ENCODE data around the gene DCP1A. TPM values are rescaled to one million over a fixed set of nuclear protein-coding genes. Genes with fewer than 3 reads are reported as not detected.

The DCP1A gene
- total RNA-seq, 1 donor from 2014 or later: 25.0 TPM

DNA sequence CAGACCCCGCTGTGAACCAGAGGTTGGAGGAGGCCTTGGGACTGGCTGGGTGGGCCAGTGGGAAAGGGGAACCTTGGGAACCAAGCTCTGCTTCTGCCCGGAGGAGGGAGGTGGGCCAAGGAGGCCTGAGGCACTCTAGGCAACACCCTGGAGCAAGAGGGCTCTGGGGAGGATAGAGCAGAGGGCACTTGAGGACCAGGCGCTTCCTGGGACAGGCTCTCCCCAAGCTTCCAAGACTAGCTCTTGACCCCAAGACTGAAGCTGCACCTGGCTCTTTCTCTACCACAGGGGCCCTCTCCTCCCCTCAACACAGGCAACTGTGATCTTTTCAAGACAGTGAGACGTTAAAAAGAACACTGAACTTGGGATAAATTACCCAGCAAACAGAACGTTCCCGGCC, 111.8 kb downstream of the DCP1A start:
- Histone ChIP-seq H3K4me2 (ENCODE audit: low read length) (no peak overlapping the region), H3K4me1 (ENCODE audit: insufficient read depth, low read length) (peaks cover 46% of the 10 kb centered on the region), H3K36me3 (ENCODE audit: insufficient read depth, low read length) (peaks cover 41% of the 10 kb centered on the region), H2AFZ (ENCODE audit: low read depth, low read length) (no peak overlapping the region), H3K4me3 (ENCODE audit: insufficient read depth, low read depth, low read length) (no peak overlapping the region), H3K9ac (ENCODE audit: low read length) (peak overlapping the region; percentile 71), H4K20me1 (ENCODE audit: insufficient read depth, low read length) (peaks cover 39% of the 10 kb centered on the region), H3K9me3 (ENCODE audit: insufficient read depth, low read depth, low read length) (no peaks in the 10 kb centered on the region), H3K27ac (ENCODE audit: low read depth, low read length) (peak overlapping the region; percentile 93), H3K27me3 (ENCODE audit: insufficient read depth, low read length) (no peaks in the 10 kb centered on the region), H3K79me2 (ENCODE audit: insufficient read depth, low read length) (peaks cover 71% of the 10 kb centered on the region)
- H3K4me3 Mint-ChIP-seq (ENCODE audit: unreplicated experiment): no peak overlapping the region
- FAIRE-seq: no peak
- TF ChIP-seq EZH2 (IDR thresholded peaks at IDR 0.05; ENCODE audit: insufficient read depth, low read length): no peak
- TF ChIP-seq, protein P1, sequence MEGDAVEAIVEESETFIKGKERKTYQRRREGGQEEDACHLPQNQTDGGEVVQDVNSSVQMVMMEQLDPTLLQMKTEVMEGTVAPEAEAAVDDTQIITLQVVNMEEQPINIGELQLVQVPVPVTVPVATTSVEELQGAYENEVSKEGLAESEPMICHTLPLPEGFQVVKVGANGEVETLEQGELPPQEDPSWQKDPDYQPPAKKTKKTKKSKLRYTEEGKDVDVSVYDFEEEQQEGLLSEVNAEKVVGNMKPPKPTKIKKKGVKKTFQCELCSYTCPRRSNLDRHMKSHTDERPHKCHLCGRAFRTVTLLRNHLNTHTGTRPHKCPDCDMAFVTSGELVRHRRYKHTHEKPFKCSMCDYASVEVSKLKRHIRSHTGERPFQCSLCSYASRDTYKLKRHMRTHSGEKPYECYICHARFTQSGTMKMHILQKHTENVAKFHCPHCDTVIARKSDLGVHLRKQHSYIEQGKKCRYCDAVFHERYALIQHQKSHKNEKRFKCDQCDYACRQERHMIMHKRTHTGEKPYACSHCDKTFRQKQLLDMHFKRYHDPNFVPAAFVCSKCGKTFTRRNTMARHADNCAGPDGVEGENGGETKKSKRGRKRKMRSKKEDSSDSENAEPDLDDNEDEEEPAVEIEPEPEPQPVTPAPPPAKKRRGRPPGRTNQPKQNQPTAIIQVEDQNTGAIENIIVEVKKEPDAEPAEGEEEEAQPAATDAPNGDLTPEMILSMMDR (IDR thresholded peaks at IDR 0.05; ENCODE audit: insufficient read depth, low read depth, low read length): no peak
- H3K4me1 Mint-ChIP-seq (ENCODE audit: low read depth, unreplicated experiment): peaks cover 31% of the 10 kb centered on the region
- no peaks in the 10 kb centered on the region for H3K9me3 Mint-ChIP-seq (ENCODE audit: unreplicated experiment)
- peaks cover 15% of the 10 kb centered on the region for H3K36me3 Mint-ChIP-seq (ENCODE audit: low read depth, unreplicated experiment)
- H3K27ac Mint-ChIP-seq (ENCODE audit: unreplicated experiment): peak overlapping the region; percentile 62
- no peaks in the 10 kb centered on the region for H3K27me3 Mint-ChIP-seq (ENCODE audit: low read depth, unreplicated experiment)
- no peak for DNase-seq (ENCODE audit: low read depth)

DNA sequence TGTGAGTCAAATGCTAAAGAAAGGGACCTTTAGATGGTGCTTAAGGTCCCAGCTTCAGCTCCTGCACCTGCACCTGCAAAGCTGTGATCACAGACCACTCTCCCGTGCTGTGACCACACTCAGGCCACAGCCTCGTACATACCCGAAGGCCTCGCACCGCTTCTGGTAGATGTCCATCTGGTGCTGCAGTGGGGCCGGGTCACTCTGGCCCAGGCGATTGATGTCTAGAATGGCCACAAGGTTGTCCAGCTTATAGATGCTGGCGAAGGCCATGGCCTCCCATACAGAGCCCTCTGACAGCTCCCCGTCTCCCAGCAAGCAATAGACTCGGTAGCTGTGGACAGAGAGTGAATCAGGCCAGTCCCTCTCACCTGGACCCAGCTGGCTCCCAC, 112.5 kb downstream of the DCP1A start:
- Histone ChIP-seq H3K4me3 (ENCODE audit: insufficient read depth, low read depth, low read length) (no peak overlapping the region), H3K9me3 (ENCODE audit: insufficient read depth, low read depth, low read length) (no peaks in the 10 kb centered on the region), H3K27me3 (ENCODE audit: insufficient read depth, low read length) (no peaks in the 10 kb centered on the region), H3K36me3 (ENCODE audit: insufficient read depth, low read length) (peaks cover 42% of the 10 kb centered on the region), H3K27ac (ENCODE audit: low read depth, low read length) (no peak overlapping the region), H3K9ac (ENCODE audit: low read length) (no peak overlapping the region), H2AFZ (ENCODE audit: low read depth, low read length) (no peak overlapping the region), H3K4me1 (ENCODE audit: insufficient read depth, low read length) (peaks cover 46% of the 10 kb centered on the region), H3K4me2 (ENCODE audit: low read length) (no peak overlapping the region), H3K79me2 (ENCODE audit: insufficient read depth, low read length) (peaks cover 63% of the 10 kb centered on the region), H4K20me1 (ENCODE audit: insufficient read depth, low read length) (peaks cover 41% of the 10 kb centered on the region)
- Mint-ChIP-seq H3K27me3 (ENCODE audit: low read depth, unreplicated experiment) (no peaks in the 10 kb centered on the region), H3K4me3 (ENCODE audit: unreplicated experiment) (no peak overlapping the region), H3K27ac (ENCODE audit: unreplicated experiment) (no peak overlapping the region), H3K9me3 (ENCODE audit: unreplicated experiment) (no peaks in the 10 kb centered on the region), H3K4me1 (ENCODE audit: low read depth, unreplicated experiment) (peaks cover 31% of the 10 kb centered on the region), H3K36me3 (ENCODE audit: low read depth, unreplicated experiment) (peaks cover 14% of the 10 kb centered on the region)
- FAIRE-seq: no peak
- no peak for DNase-seq (ENCODE audit: low read depth)
- TF ChIP-seq, protein P1 (IDR thresholded peaks at IDR 0.05; ENCODE audit: insufficient read depth, low read depth, low read length): no peak
- TF ChIP-seq EZH2 (IDR thresholded peaks at IDR 0.05; ENCODE audit: insufficient read depth, low read length): no peak

DNA sequence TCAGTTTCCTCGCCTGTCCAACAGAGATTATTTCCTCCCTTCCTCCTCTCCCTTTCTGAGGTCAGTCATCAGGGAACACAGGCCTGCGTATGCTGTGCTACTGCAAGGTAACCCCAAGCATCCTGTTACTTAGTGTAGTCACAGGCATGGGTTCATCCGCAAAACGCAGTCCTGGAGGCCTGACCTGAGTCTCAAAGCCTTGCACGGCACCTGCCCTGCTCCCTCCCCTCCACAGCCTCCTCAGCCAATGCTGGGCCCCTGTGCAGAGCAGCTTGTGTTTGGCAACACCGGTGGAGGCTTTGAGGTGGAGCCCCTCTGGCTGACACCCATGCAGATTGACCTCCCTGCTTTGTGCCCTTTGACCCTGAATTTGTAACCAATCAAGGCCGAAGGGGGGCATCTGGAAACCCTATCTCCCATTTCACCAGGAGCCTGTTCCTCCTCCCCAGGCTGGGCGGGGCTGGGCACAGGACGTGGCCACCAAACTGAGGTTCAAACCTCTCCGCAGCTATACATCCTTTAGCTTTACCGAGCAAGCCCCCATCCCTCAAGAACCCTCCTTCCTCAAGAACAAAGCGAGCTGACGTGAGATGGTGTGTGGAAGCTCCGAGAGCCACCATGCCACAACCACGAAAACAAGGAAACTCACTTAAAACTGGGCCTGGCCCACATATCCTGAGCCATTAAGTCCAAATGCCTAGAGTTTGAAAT, 113.1 kb downstream of the DCP1A start:
- no peak overlapping the region for H3K9ac ChIP-seq (ENCODE audit: low read length)
- FAIRE-seq (no peak), DNase-seq (ENCODE audit: low read depth) (no peak)
- TF ChIP-seq, protein P1 (IDR thresholded peaks at IDR 0.05; ENCODE audit: insufficient read depth, low read depth, low read length): no peak
- TF ChIP-seq EZH2 (IDR thresholded peaks at IDR 0.05; ENCODE audit: insufficient read depth, low read length): no peak
- H3K27me3 Mint-ChIP-seq (ENCODE audit: low read depth, unreplicated experiment): no peaks in the 10 kb centered on the region
- peaks cover 31% of the 10 kb centered on the region for H3K4me1 Mint-ChIP-seq (ENCODE audit: low read depth, unreplicated experiment)
- H3K9me3 ChIP-seq (ENCODE audit: insufficient read depth, low read depth, low read length): no peaks in the 10 kb centered on the region
- H3K27me3 ChIP-seq (ENCODE audit: insufficient read depth, low read length): no peaks in the 10 kb centered on the region
- H3K9me3 Mint-ChIP-seq (ENCODE audit: unreplicated experiment): no peaks in the 10 kb centered on the region
- H4K20me1 ChIP-seq (ENCODE audit: insufficient read depth, low read length): peaks cover 42% of the 10 kb centered on the region
- H3K4me2 ChIP-seq (ENCODE audit: low read length): no peak overlapping the region
- no peak overlapping the region for H3K27ac Mint-ChIP-seq (ENCODE audit: unreplicated experiment)
- H2AFZ ChIP-seq (ENCODE audit: low read depth, low read length): no peak overlapping the region
- H3K4me1 ChIP-seq (ENCODE audit: insufficient read depth, low read length): peaks cover 43% of the 10 kb centered on the region
- peaks cover 42% of the 10 kb centered on the region for H3K36me3 ChIP-seq (ENCODE audit: insufficient read depth, low read length)
- no peak overlapping the region for H3K27ac ChIP-seq (ENCODE audit: low read depth, low read length)
- H3K79me2 ChIP-seq (ENCODE audit: insufficient read depth, low read length): peaks cover 59% of the 10 kb centered on the region
- no peak overlapping the region for H3K4me3 Mint-ChIP-seq (ENCODE audit: unreplicated experiment)
- H3K4me3 ChIP-seq (ENCODE audit: insufficient read depth, low read depth, low read length): no peak overlapping the region
- peaks cover 11% of the 10 kb centered on the region for H3K36me3 Mint-ChIP-seq (ENCODE audit: low read depth, unreplicated experiment)
